Eye (tissue), 1 donor: ENCODE results near the gene LPCAT2.
A peak's percentile ranks its signal among the peaks of the same experiment; 100 is the strongest.

ENCODE experiments used
- DNase-seq: peaks from one replicate; pipeline ENCODE4 v3.0.0-alpha.2; 2015

The LPCAT2 gene, protein sequence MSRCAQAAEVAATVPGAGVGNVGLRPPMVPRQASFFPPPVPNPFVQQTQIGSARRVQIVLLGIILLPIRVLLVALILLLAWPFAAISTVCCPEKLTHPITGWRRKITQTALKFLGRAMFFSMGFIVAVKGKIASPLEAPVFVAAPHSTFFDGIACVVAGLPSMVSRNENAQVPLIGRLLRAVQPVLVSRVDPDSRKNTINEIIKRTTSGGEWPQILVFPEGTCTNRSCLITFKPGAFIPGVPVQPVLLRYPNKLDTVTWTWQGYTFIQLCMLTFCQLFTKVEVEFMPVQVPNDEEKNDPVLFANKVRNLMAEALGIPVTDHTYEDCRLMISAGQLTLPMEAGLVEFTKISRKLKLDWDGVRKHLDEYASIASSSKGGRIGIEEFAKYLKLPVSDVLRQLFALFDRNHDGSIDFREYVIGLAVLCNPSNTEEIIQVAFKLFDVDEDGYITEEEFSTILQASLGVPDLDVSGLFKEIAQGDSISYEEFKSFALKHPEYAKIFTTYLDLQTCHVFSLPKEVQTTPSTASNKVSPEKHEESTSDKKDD

DNA sequence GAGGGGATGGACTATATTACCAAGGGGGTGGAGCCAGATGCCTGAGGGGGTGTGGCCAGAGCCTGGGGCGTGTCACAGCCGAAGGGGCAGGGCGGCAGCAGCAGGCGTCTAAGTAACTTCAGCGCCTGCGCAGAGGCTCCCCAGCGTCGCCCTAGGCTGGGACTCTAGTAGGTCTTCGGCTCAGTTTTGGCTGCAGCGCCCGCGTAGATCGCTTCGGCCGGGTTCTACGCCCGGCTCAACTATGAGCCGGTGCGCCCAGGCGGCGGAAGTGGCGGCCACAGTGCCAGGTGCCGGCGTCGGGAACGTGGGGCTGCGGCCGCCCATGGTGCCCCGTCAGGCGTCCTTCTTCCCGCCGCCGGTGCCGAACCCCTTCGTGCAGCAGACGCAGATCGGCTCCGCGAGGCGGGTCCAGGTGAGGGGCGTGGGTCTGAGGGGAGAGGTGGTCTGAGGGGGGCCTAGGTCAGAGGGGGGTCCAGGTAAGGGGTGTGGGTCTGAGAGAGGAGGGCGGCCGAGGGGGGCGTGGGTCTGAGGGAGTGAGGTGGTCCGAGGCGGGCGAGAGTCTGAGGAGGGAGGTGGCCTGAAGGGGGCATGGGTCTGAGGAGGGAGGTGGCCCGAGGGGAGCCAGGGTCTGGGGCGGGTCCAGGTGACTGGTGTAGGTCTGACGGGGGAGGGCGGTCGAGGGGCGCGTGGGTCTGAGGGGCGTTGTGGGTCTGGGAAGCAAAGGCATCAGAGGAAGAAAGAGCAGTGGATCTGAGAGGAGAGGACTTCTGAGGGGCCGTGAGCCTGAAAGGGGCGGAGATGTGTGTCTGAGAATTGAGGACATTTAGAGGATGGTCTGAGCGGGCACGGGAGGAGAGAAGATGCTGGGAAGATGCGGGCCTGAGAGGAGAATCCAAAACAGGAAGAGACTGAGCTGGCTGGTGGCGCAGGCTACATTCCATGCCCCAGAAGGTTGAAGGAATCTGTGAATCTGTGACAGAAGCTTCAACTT, at the start of gene LPCAT2:
Gene LPCAT2 (plus strand): TSS at position 132 of the 991 bp plus-strand sequence. CDS start 110 bp downstream, at position 242.
- peak; percentile 90 for DNase-seq

DNA sequence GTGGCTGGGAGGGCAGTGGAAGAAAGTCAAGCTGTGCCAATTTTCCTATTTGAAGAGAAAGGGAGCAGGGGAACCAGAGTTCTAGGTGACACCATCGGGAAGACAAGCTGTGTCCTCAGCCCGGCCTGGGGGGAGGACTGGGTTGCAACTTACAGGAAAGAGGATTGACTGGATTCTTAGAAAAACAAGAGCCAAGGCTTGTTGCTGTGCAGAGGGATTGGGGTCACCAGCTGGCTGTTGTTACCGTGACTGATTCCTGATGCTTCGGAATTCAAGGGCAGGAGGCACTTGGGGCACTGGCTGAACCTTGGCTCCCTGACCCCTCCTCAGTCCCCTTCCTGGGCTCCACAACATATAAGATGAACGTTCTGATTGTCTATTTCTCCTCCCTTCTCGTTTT, 46.6 kb upstream of the LPCAT2 start:
- no peak for DNase-seq

DNA sequence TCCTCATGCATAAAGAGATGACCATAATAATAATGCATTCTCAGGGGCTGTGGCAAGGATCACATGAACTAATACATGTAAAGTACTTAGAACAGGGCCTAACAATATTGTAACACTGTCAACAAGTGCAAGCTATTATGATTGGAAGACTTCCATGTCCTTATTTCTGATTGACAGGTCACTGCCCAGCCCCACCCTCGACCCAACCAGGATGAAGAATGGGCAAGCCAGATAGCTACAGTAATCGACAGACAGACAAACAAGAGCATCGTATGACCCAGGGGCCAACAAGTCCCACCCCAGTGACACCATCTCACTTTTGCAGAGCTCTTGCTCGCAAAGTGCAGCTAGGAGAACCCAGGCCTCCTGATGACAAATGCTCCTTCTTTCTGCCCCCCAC, 44.5 kb upstream of the LPCAT2 start:
- DNase-seq, result no peak

DNA sequence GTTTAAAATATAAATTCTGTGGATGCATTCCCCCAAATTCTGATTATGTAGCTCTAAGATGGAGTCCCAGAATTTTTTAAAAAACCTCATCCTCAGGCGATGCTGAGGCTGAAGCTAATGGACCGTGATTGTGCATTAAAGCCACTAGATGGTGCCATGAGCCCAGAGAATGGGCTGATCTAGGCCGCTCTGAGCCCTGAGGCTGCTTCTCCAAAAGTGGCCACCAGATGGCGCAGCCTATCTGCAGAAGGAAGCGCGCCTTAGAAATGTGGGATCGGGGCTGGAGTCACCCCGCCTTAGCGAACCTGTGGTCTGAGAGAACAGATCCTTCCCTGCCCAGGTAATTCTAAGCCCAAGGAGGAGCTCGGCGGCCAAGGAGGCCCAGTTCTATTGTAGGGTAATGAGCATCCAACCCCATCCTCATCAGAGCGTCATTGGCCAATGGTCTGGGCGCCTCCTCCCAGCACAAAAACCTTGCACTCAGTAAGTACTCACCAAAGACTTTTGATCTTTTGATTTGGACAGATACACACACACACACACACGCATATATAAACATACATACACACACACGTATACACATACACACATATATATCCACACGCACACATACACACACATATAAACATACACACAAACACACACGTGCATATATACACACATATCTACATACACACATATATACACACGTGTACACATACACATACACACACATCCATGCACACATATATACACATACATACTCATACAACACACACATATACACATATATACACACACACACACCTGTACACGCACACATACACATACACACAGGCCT, 43.6 kb upstream of the LPCAT2 start:
- DNase-seq, result peak; percentile 97

DNA sequence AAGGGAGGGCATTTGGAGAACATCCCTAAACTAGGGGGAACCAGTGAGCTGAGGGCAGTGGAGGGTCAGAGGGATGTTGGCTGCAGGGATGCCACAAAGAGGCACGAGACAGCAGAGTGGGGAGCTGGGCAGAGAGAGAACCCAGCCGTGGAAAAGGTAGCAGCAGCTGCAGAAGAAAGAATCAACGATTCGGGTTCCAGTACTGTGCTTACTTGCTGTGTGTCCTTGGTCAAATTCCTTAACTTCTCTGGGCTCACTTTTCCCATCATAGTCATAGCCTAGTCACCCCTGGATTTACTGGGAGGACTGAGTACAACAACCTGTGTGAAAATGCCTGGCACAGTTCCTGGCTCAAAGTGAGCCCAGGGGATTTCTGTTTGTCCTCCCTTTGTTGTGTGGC, 42.7 kb upstream of the LPCAT2 start:
- DNase-seq, result no peak

GRCh38 chr16:55467898-55468297, 41.0 kb upstream of the LPCAT2 start:
- no peak for DNase-seq

DNA sequence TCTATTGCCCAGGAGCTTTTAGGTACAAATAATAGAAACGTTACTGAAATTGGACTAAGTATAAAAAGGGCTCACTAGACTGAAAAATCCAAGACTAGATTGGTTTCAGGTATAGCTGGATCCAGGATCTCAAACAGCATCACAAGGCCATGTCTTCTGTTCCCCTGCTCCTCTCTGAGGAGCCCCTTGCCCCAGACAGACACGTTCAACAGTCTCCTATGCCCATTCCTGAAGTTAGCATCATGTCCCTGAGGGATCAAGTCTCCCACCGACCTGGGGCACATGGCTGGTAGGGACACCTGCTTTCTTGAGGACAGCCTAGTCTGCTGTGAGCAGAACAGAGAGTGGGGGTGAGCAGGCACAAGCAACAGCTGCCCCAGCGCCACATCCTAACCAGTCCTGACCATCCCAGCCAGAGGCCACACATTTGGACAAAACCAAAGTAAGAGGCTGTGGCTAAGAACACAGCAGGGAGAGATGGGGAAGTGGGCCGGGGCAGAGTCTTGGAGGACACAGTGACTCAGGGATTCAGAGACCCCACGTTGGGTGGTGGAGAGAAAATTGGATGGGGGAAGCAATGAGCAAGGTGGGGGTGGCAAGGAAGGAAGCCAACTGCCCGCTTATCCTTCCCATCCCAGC, 40.4 kb upstream of the LPCAT2 start:
- DNase-seq, result no peak

DNA sequence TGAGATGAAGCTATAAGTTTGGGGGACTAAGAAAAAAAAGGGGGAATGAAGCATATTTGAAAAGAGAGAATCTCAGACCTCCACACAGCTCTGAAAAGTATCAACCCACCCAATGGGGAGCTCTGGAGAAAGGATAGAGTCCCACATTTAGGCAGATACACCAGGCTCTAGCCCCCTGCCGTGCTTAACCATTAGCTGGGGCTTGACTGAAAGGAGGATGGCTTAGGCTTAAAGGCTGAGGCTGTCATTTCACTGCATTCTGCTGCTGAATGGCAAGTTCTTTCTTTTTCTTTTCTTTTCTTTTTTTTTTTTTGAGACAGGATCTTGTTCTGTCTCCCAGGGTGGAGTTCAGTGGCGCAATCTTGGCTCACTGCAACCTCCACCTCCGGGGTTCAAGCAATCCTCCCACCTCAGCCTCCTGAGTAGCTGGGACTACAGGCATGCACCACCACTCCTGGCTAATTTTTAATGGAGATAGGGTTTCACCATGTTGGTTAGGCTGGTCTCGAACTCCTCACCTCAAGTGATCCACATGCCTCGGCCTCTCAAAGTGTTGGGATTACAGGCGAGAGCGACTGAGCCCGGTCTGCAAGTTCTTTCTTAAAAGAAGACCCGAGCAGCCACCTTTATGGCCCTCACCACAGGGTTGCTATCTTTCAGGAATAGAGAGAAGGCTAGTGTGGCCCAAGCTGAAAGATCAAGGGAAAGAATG, 38.9 kb upstream of the LPCAT2 start:
- no peak for DNase-seq

- no peak for DNase-seq
Observed at GRCh38 chr16:55470533-55471371, 38.1 kb upstream of the LPCAT2 start.

GRCh38 chr16:55471448-55472097, 37.3 kb upstream of the LPCAT2 start:
- DNase-seq, result no peak

DNA sequence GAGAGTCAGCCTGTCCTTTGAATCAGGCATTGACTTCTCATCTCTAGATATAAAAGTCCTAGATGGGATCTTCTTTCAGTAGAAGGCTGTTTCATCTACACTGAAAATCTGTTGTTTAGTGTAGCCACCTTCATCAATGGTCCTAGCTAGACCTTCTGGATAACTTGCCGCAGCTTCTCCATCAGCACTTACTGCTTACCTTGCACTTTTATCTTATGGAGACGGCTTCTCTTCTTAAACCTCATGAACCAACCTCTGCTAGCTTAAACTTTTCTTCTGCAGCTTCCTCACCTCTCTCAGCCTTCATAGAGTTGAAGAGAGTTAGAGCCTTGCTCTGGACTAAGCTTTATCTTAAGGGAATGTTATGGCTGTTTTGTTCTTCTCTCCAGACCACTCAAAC, 35.3 kb upstream of the LPCAT2 start:
- no peak for DNase-seq

- DNase-seq, result no peak
Observed at GRCh38 chr16:55474821-55475220, 34.1 kb upstream of the LPCAT2 start.

DNA sequence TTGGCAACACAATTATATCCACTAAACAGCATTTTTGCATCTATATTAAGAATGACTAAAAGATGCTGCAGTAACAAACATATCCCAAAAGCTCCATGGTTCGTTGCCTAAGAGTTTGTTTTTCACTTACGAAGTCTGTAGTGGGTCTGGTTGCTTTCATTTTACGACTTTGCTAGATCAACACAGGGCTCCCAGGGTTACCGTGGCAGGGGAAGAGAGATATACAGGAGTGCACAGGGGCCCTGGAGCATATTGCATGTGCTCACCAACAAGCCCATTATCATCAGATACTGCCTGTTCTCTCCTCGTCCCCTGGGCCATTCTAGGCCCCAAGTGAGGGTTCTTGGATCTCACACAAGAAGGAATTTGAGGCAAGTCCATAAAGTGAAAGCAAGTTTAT, 33.0 kb upstream of the LPCAT2 start:
- no peak for DNase-seq

DNA sequence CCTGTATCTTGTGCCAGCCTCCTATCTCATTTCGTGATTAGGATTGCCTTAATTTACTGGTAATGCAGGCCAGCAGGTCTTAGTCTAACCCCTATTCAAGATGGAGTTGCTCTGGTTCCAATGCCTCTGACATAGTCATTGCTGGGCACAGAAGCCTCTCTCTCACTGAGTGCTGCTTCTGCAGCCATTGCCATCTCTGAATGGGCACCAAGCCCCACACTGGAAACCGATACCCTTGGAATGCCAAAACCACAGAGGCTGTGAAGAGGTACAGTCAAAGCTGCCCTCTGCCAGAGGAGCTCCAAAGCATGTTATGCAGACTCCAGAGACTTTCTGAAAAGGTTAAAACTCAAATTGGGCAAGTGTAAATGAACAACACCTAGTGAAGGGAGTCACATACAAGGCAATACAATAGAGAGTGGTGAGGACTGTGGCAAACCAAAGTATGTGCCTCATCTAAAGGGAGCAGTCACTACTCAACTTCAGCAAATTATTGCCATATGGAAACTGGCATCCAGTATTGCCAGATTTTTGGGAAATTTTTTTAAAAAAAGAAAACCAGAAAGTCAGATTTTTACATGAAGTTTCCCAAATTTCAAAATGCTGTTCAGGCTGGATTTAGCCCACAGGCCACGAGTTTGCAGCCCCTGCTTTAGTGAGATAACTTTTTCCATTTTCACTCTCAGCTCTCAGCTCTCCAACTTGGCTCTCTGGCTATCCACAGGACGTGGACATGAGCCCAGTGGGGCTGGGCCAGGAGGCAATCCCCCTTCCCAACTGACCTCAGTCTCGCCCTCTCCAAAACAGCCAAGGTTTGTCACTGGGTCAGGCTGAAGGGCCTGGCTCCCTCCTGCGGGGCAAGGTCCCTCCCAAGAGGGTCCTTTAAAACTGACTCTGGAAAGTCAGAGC, 32.0 kb upstream of the LPCAT2 start:
- no peak for DNase-seq

- DNase-seq, result no peak
Observed at GRCh38 chr16:55477736-55478135, 31.1 kb upstream of the LPCAT2 start.

DNA sequence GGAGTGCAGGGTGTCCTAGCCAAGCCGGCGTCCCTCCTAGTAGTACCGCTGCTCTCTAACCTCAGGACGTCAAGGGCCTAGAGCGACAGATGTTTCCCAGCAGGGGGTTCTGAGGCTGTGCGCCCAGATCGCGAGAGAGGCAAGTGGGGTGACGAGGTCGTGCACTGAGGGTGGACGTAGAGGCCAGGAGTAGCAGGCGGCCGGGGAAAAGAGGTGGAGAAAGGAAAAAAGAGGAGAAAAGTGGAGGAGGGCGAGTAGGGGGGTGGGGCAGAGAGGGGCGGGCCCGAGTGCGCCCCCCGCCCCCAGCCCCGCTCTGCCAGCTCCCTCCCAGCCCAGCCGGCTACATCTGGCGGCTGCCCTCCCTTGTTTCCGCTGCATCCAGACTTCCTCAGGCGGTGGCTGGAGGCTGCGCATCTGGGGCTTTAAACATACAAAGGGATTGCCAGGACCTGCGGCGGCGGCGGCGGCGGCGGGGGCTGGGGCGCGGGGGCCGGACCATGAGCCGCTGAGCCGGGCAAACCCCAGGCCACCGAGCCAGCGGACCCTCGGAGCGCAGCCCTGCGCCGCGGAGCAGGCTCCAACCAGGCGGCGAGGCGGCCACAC, 29.9 kb upstream of the LPCAT2 start, which contains the start of gene MMP2:
Gene MMP2 (plus strand): TSS at position 372 of the 603 bp plus-strand sequence. CDS start 282 bp downstream, outside the sequence.
- peak; percentile 88 for DNase-seq

DNA sequence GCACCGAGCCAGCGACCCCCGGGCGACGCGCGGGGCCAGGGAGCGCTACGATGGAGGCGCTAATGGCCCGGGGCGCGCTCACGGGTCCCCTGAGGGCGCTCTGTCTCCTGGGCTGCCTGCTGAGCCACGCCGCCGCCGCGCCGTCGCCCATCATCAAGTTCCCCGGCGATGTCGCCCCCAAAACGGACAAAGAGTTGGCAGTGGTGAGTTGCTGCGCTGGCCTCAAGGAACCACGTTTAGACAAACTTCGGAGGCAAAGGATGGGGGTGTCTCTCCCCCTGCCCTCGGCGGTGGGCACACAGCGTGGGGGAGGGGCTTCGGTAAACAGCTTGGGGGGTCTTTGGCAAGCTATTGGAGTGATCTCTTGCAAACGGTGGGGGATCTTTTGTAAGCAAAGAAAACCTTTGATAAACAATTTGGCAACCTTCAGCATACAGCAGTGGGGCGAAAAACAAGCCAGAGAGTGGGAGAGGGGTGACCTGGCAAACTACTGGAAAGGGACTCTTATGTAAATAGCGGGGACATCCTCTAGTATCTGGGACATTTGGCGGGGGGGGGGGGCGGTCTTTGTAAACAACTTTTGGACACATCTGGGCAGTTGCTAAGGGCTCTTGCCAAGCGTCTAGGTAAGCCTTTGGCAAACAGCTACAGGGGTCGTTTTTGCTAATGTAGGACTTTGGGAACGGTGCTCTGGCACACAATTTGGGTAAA, 29.3 kb upstream of the LPCAT2 start:
- DNase-seq, result peak; percentile 73
